ENCODE results near the gene ABHD3. TPM values are rescaled to one million over a fixed set of nuclear protein-coding genes. Genes with fewer than 3 reads are reported as not detected.
A peak's percentile ranks its signal among the peaks of the same experiment; 100 is the strongest.

The ABHD3 gene
- total and polyA plus RNA-seq, 3 experiments from 2014 or later, result 30.0 to 31.3 (median 30.6) TPM

GRCh38 chr18:21664069-21664468 lies 40.5 kb downstream of the ABHD3 start:
- Mint-ChIP-seq H3K4me1 (peaks cover 0 to 4% (median 0%) of the 10 kb centered on the region in 3 donors), H3K9me3 (no peaks in the 10 kb centered on the region), H3K4me3 (no peak overlapping the region), H3K27ac (peak overlapping the region in 3 of 8 donors; percentile 17 to 26 (median 17)), H3K27me3 (no peaks in the 10 kb centered on the region), H3K36me3 (peaks cover 0 to 44% (median 9%) of the 10 kb centered on the region in 3 donors)
- Histone ChIP-seq H3K4me3 (ENCODE audit: low read length) (no peak overlapping the region), H3K9me3 (ENCODE audit: low read length) (no peaks in the 10 kb centered on the region), H3K27ac (ENCODE audit: low read depth, low read length) (no peak overlapping the region), H3K36me3 (ENCODE audit: insufficient read depth, low read length) (peaks cover 8% of the 10 kb centered on the region), H3K4me1 (ENCODE audit: insufficient read depth, low read length) (no peaks in the 10 kb centered on the region), H3K27me3 (ENCODE audit: insufficient read depth, low read length, poor library complexity, severe bottlenecking) (no peaks in the 10 kb centered on the region)
- ChIA-PET CTCF (no interaction called here), POLR2A (no interaction called here)
- no peak for DNase-seq

- Histone ChIP-seq H3K9me3 (ENCODE audit: low read length) (no peaks in the 10 kb centered on the region), H3K36me3 (ENCODE audit: insufficient read depth, low read length) (peaks cover 8% of the 10 kb centered on the region), H3K27ac (ENCODE audit: low read depth, low read length) (no peak overlapping the region), H3K4me3 (ENCODE audit: low read length) (no peak overlapping the region), H3K27me3 (ENCODE audit: insufficient read depth, low read length, poor library complexity, severe bottlenecking) (no peaks in the 10 kb centered on the region), H3K4me1 (ENCODE audit: insufficient read depth, low read length) (no peaks in the 10 kb centered on the region)
- Mint-ChIP-seq H3K36me3 (peaks cover 0 to 46% (median 9%) of the 10 kb centered on the region in 3 donors), H3K9me3 (no peaks in the 10 kb centered on the region), H3K27me3 (no peaks in the 10 kb centered on the region), H3K4me3 (no peak overlapping the region), H3K27ac (peak overlapping the region in 1 of 8 donors; percentile 69), H3K4me1 (peaks cover 0 to 4% (median 0%) of the 10 kb centered on the region in 3 donors)
- ChIA-PET POLR2A (no interaction called here), CTCF (no interaction called here)
- no peak for DNase-seq
These were observed 41.0 kb downstream of the ABHD3 start for GRCh38 chr18:21663578-21663977.

GRCh38 chr18:21662581-21662980 lies 42.0 kb downstream of the ABHD3 start:
- no peak for DNase-seq
- no peaks in the 10 kb centered on the region for H3K9me3 ChIP-seq (ENCODE audit: low read length)
- Mint-ChIP-seq H3K27ac (no peak overlapping the region), H3K4me1 (peaks cover 0 to 4% (median 0%) of the 10 kb centered on the region in 3 donors), H3K4me3 (no peak overlapping the region), H3K36me3 (peaks cover 0 to 53% (median 10%) of the 10 kb centered on the region in 3 donors), H3K27me3 (no peaks in the 10 kb centered on the region), H3K9me3 (no peaks in the 10 kb centered on the region)
- peaks cover 8% of the 10 kb centered on the region for H3K36me3 ChIP-seq (ENCODE audit: insufficient read depth, low read length)
- no peaks in the 10 kb centered on the region for H3K27me3 ChIP-seq (ENCODE audit: insufficient read depth, low read length, poor library complexity, severe bottlenecking)
- no peak overlapping the region for H3K27ac ChIP-seq (ENCODE audit: low read depth, low read length)
- CTCF ChIA-PET, result no interaction called here
- POLR2A ChIA-PET, result interaction anchor here (0.6 kb wide), 1 partner anchor 62 kb away, joined by 3 read pairs; no protein-coding TSS in a partner anchor
- H3K4me1 ChIP-seq (ENCODE audit: insufficient read depth, low read length), result no peaks in the 10 kb centered on the region
- H3K4me3 ChIP-seq (ENCODE audit: low read length), result no peak overlapping the region

GRCh38 chr18:21660078-21660477 lies 44.5 kb downstream of the ABHD3 start:
- no peaks in the 10 kb centered on the region for H3K4me1 ChIP-seq (ENCODE audit: insufficient read depth, low read length)
- Mint-ChIP-seq H3K27ac (peak overlapping the region in 3 of 8 donors; percentile 6 to 78 (median 53)), H3K36me3 (peaks cover 4 to 60% (median 13%) of the 10 kb centered on the region in 3 donors), H3K4me3 (no peak overlapping the region), H3K9me3 (no peaks in the 10 kb centered on the region), H3K4me1 (no peaks in the 10 kb centered on the region), H3K27me3 (no peaks in the 10 kb centered on the region)
- H3K9me3 ChIP-seq (ENCODE audit: low read length), result no peaks in the 10 kb centered on the region
- no peak overlapping the region for H3K4me3 ChIP-seq (ENCODE audit: low read length)
- H3K27ac ChIP-seq (ENCODE audit: low read depth, low read length), result no peak overlapping the region
- no peak for DNase-seq
- H3K36me3 ChIP-seq (ENCODE audit: insufficient read depth, low read length), result peaks cover 8% of the 10 kb centered on the region
- ChIA-PET POLR2A (no interaction called here), CTCF (no interaction called here)
- no peaks in the 10 kb centered on the region for H3K27me3 ChIP-seq (ENCODE audit: insufficient read depth, low read length, poor library complexity, severe bottlenecking)

DNA sequence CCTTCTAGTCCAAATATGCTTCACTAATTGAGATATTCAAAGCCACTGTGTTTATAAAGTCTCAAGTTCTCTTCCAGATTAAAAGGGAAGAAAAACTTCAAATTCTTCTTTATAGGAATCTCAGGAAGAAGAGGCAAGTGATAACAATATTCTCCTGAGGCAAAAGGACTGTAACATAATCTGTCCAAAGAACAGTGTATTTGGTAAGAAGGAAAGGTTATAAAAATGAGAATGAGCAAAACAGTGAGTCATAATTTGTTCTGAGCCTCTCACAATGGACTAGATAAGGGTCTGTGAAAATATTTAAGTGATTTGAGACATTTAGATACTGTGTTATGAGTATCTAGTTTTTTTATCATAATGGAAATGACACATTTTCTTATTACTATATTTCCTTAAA lies 48.2 kb downstream of the ABHD3 start:
- Histone ChIP-seq H3K4me1 (ENCODE audit: insufficient read depth, low read length) (no peaks in the 10 kb centered on the region), H3K4me3 (ENCODE audit: low read length) (no peak overlapping the region), H3K27ac (ENCODE audit: low read depth, low read length) (no peak overlapping the region), H3K27me3 (ENCODE audit: insufficient read depth, low read length, poor library complexity, severe bottlenecking) (no peaks in the 10 kb centered on the region), H3K36me3 (ENCODE audit: insufficient read depth, low read length) (no peaks in the 10 kb centered on the region), H3K9me3 (ENCODE audit: low read length) (no peaks in the 10 kb centered on the region)
- Mint-ChIP-seq H3K4me1 (peaks cover 0 to 4% (median 1%) of the 10 kb centered on the region in 3 donors), H3K27ac (peak overlapping the region in 1 of 8 donors; percentile 43), H3K27me3 (no peaks in the 10 kb centered on the region), H3K36me3 (peaks cover 9 to 53% (median 11%) of the 10 kb centered on the region in 3 donors), H3K9me3 (no peaks in the 10 kb centered on the region), H3K4me3 (no peak overlapping the region)
- no peak for DNase-seq
- CTCF ChIA-PET, result no interaction called here
- POLR2A ChIA-PET, result no interaction called here

- Mint-ChIP-seq H3K4me3 (peak overlapping the region in 1 of 7 donors; percentile 18), H3K9me3 (no peaks in the 10 kb centered on the region), H3K36me3 (peaks cover 9 to 51% (median 12%) of the 10 kb centered on the region in 3 donors), H3K4me1 (peaks cover 0 to 4% (median 1%) of the 10 kb centered on the region in 3 donors), H3K27me3 (no peaks in the 10 kb centered on the region), H3K27ac (no peak overlapping the region)
- no peak overlapping the region for H3K27ac ChIP-seq (ENCODE audit: low read depth, low read length)
- DNase-seq, result no peak
- no peaks in the 10 kb centered on the region for H3K4me1 ChIP-seq (ENCODE audit: insufficient read depth, low read length)
- H3K4me3 ChIP-seq (ENCODE audit: low read length), result no peak overlapping the region
- H3K27me3 ChIP-seq (ENCODE audit: insufficient read depth, low read length, poor library complexity, severe bottlenecking), result no peaks in the 10 kb centered on the region
- ChIA-PET CTCF (no interaction called here), POLR2A (no interaction called here)
- H3K36me3 ChIP-seq (ENCODE audit: insufficient read depth, low read length), result no peaks in the 10 kb centered on the region
- H3K9me3 ChIP-seq (ENCODE audit: low read length), result no peaks in the 10 kb centered on the region
These were observed 51.2 kb downstream of the ABHD3 start for GRCh38 chr18:21653361-21653760.

- DNase-seq, result no peak
- no peak overlapping the region for H3K27ac ChIP-seq (ENCODE audit: low read depth, low read length)
- Mint-ChIP-seq H3K36me3 (peaks cover 8 to 44% (median 11%) of the 10 kb centered on the region in 3 donors), H3K4me1 (peaks cover 0 to 4% (median 1%) of the 10 kb centered on the region in 3 donors), H3K9me3 (no peaks in the 10 kb centered on the region), H3K4me3 (no peak overlapping the region), H3K27ac (peak overlapping the region in 2 of 8 donors; percentile 24 to 64), H3K27me3 (no peaks in the 10 kb centered on the region)
- H3K9me3 ChIP-seq (ENCODE audit: low read length), result no peaks in the 10 kb centered on the region
- CTCF ChIA-PET, result no interaction called here
- POLR2A ChIA-PET, result no interaction called here
- no peaks in the 10 kb centered on the region for H3K36me3 ChIP-seq (ENCODE audit: insufficient read depth, low read length)
- no peak overlapping the region for H3K4me3 ChIP-seq (ENCODE audit: low read length)
- no peaks in the 10 kb centered on the region for H3K4me1 ChIP-seq (ENCODE audit: insufficient read depth, low read length)
- H3K27me3 ChIP-seq (ENCODE audit: insufficient read depth, low read length, poor library complexity, severe bottlenecking), result no peaks in the 10 kb centered on the region
These were observed 52.5 kb downstream of the ABHD3 start for GRCh38 chr18:21652073-21652472.

- Mint-ChIP-seq H3K27me3 (no peaks in the 10 kb centered on the region), H3K4me1 (peaks cover 0 to 4% (median 1%) of the 10 kb centered on the region in 3 donors), H3K27ac (peak overlapping the region in 1 of 8 donors; percentile 17), H3K9me3 (no peaks in the 10 kb centered on the region), H3K36me3 (peaks cover 5 to 35% (median 8%) of the 10 kb centered on the region in 3 donors), H3K4me3 (no peak overlapping the region)
- CTCF ChIA-PET, result interaction anchor here (1.0 kb wide), 1 partner anchor 10 kb away, joined by 3 read pairs; no protein-coding TSS in a partner anchor
- Histone ChIP-seq H3K27me3 (ENCODE audit: insufficient read depth, low read length, poor library complexity, severe bottlenecking) (no peaks in the 10 kb centered on the region), H3K4me3 (ENCODE audit: low read length) (no peak overlapping the region), H3K9me3 (ENCODE audit: low read length) (no peaks in the 10 kb centered on the region), H3K4me1 (ENCODE audit: insufficient read depth, low read length) (no peaks in the 10 kb centered on the region), H3K36me3 (ENCODE audit: insufficient read depth, low read length) (no peaks in the 10 kb centered on the region), H3K27ac (ENCODE audit: low read depth, low read length) (no peak overlapping the region)
- no peak for DNase-seq
- POLR2A ChIA-PET, result no interaction called here
These were observed 54.3 kb downstream of the ABHD3 start for GRCh38 chr18:21650311-21650710.
